ENCODE data around the gene NFILZ.
"Not testable (repeated sequence)": the region's sequence is repeated elsewhere in the genome, so short reads cannot be mapped to it uniquely, and the experiment has no call there.

The NFILZ gene

DNA sequence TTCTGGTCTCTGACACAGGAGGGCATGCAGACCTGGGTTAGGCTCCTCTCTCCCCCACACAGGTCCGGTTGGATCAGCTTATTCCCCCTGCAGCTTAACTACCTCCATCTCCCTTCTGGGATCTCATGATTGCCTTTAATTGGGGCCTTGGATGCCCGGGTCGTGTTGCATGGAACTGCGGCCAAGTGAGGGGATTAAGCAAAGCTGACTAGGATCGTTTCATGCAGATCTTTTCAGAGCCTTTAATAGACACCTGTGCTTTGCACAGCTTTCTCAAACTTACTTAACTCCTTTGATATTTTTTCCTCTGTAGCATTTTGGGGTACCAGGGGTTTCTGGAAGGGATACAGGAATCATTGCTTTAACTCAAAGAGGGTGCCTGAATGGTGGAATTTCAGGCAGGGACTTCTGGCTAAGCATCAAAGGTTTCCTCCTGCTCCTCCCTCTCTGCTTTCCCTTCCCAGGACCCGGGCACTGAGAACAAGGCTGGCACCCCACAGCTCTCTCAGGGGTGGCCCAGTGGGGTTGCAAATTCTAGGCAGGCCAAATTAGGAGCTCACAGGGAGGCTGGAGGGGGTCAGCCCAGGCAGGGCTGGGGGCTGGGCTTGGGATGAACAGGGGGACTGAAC lies 477 bp downstream of the NFILZ start:
- Histone ChIP-seq H4K20me1 (ENCODE audit: insufficient read depth, low read length) (no peaks in the 10 kb centered on the region), H3K27me3 (ENCODE audit: insufficient read depth, low read length, poor library complexity) (no peaks in the 10 kb centered on the region), H3K4me1 (ENCODE audit: insufficient read depth, low read length) (no peaks in the 10 kb centered on the region), H3K9ac (ENCODE audit: low read depth, low read length) (no peak overlapping the region), H2AFZ (ENCODE audit: low read depth, low read length) (no peak overlapping the region), H3K4me3 (ENCODE audit: low read depth in 1 of 2, low read length in 2 of 2) (no peak overlapping the region), H3K36me3 (ENCODE audit: insufficient read depth, low read length) (no peaks in the 10 kb centered on the region), H3K9me3 (ENCODE audit: insufficient read depth, low read length, severe bottlenecking) (no peaks in the 10 kb centered on the region), H3K27ac (ENCODE audit: low read length) (no peak overlapping the region), H3K79me2 (ENCODE audit: insufficient read depth, low read length) (no peaks in the 10 kb centered on the region), H3K4me2 (ENCODE audit: insufficient read depth, low read length) (no peak overlapping the region)
- TF ChIP-seq, protein P1, sequence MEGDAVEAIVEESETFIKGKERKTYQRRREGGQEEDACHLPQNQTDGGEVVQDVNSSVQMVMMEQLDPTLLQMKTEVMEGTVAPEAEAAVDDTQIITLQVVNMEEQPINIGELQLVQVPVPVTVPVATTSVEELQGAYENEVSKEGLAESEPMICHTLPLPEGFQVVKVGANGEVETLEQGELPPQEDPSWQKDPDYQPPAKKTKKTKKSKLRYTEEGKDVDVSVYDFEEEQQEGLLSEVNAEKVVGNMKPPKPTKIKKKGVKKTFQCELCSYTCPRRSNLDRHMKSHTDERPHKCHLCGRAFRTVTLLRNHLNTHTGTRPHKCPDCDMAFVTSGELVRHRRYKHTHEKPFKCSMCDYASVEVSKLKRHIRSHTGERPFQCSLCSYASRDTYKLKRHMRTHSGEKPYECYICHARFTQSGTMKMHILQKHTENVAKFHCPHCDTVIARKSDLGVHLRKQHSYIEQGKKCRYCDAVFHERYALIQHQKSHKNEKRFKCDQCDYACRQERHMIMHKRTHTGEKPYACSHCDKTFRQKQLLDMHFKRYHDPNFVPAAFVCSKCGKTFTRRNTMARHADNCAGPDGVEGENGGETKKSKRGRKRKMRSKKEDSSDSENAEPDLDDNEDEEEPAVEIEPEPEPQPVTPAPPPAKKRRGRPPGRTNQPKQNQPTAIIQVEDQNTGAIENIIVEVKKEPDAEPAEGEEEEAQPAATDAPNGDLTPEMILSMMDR (IDR thresholded peaks at IDR 0.05; ENCODE audit: borderline replicate concordance, extremely low read depth, low read length, poor library complexity, severe bottlenecking) = no peak
- TF ChIP-seq EZH2 (IDR thresholded peaks at IDR 0.05; ENCODE audit: borderline replicate concordance, low read depth, low read length, severe bottlenecking) = no peak
- no peak for DNase-seq
- ATAC-seq (ENCODE audit: insufficient read depth, low read depth) = no peak

GRCh38 chr19:8631425-8631819 lies 989 bp downstream of the NFILZ start:
- H3K9me3 ChIP-seq (ENCODE audit: insufficient read depth, low read length, severe bottlenecking) = no peaks in the 10 kb centered on the region
- H2AFZ ChIP-seq (ENCODE audit: low read depth, low read length) = no peak overlapping the region
- TF ChIP-seq, protein P1 (IDR thresholded peaks at IDR 0.05; ENCODE audit: borderline replicate concordance, extremely low read depth, low read length, poor library complexity, severe bottlenecking) = no peak
- TF ChIP-seq EZH2 (IDR thresholded peaks at IDR 0.05; ENCODE audit: borderline replicate concordance, low read depth, low read length, severe bottlenecking) = no peak
- H3K4me1 ChIP-seq (ENCODE audit: insufficient read depth, low read length) = no peaks in the 10 kb centered on the region
- H3K36me3 ChIP-seq (ENCODE audit: insufficient read depth, low read length) = no peaks in the 10 kb centered on the region
- no peak overlapping the region for H3K4me2 ChIP-seq (ENCODE audit: insufficient read depth, low read length)
- no peak overlapping the region for H3K27ac ChIP-seq (ENCODE audit: low read length)
- H4K20me1 ChIP-seq (ENCODE audit: insufficient read depth, low read length) = no peaks in the 10 kb centered on the region
- H3K4me3 ChIP-seq (ENCODE audit: low read depth in 1 of 2, low read length in 2 of 2) = no peak overlapping the region
- no peak overlapping the region for H3K9ac ChIP-seq (ENCODE audit: low read depth, low read length)
- no peaks in the 10 kb centered on the region for H3K79me2 ChIP-seq (ENCODE audit: insufficient read depth, low read length)
- H3K27me3 ChIP-seq (ENCODE audit: insufficient read depth, low read length, poor library complexity) = no peaks in the 10 kb centered on the region
- DNase-seq (no peak), ATAC-seq (ENCODE audit: insufficient read depth, low read depth) (no peak)

DNA sequence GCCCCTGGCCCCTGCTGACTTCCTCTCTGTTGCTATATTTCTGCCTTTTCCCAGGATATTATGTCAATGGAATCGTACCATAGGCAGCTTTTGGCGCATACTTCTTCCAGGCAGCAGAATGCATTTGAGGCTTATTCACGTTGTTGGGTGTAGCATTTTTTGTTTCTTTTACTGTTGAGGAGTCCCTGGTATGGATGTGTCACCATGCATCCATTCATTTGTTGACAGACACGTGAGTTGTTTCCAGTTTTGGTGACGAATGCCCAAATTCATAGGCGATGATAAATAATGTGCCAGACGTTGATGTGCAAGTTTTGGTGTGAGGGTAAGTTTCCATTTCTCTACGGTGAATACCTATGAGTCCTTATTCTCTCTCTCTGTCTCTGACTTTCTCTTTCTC lies 5.0 kb downstream of the NFILZ start:
- Histone ChIP-seq H2AFZ (ENCODE audit: low read depth, low read length) (no peak overlapping the region), H3K27me3 (ENCODE audit: insufficient read depth, low read length, poor library complexity) (no peaks in the 10 kb centered on the region), H3K4me1 (ENCODE audit: insufficient read depth, low read length) (no peaks in the 10 kb centered on the region), H3K27ac (ENCODE audit: low read length) (no peak overlapping the region), H3K4me3 (ENCODE audit: low read depth in 1 of 2, low read length in 2 of 2) (no peak overlapping the region), H3K79me2 (ENCODE audit: insufficient read depth, low read length) (no peaks in the 10 kb centered on the region), H4K20me1 (ENCODE audit: insufficient read depth, low read length) (no peaks in the 10 kb centered on the region; the same call in 1 of the 2 replicates), H3K9me3 (ENCODE audit: insufficient read depth, low read length, severe bottlenecking) (no peaks in the 10 kb centered on the region), H3K4me2 (ENCODE audit: insufficient read depth, low read length) (no peak overlapping the region), H3K9ac (ENCODE audit: low read depth, low read length) (no peak overlapping the region), H3K36me3 (ENCODE audit: insufficient read depth, low read length) (no peaks in the 10 kb centered on the region)
- ATAC-seq (ENCODE audit: insufficient read depth, low read depth) (no peak), DNase-seq (no peak)
- TF ChIP-seq, protein P1 (IDR thresholded peaks at IDR 0.05; ENCODE audit: borderline replicate concordance, extremely low read depth, low read length, poor library complexity, severe bottlenecking) = no peak
- TF ChIP-seq EZH2 (IDR thresholded peaks at IDR 0.05; ENCODE audit: borderline replicate concordance, low read depth, low read length, severe bottlenecking) = no peak

GRCh38 chr19:8637070-8637469 lies 6.6 kb downstream of the NFILZ start:
- not testable (repeated sequence) for H3K9me3 ChIP-seq (ENCODE audit: insufficient read depth, low read length, severe bottlenecking); H3K9ac ChIP-seq (ENCODE audit: low read depth, low read length); H3K27ac ChIP-seq (ENCODE audit: low read length); H4K20me1 ChIP-seq (ENCODE audit: insufficient read depth, low read length); DNase-seq; H3K4me2 ChIP-seq (ENCODE audit: insufficient read depth, low read length); H3K36me3 ChIP-seq (ENCODE audit: insufficient read depth, low read length); H3K27me3 ChIP-seq (ENCODE audit: insufficient read depth, low read length, poor library complexity); ATAC-seq (ENCODE audit: insufficient read depth, low read depth); H3K79me2 ChIP-seq (ENCODE audit: insufficient read depth, low read length); H3K4me3 ChIP-seq (ENCODE audit: low read depth in 1 of 2, low read length in 2 of 2); H3K4me1 ChIP-seq (ENCODE audit: insufficient read depth, low read length); H2AFZ ChIP-seq (ENCODE audit: low read depth, low read length)

Measured in DND-41 (cell line).